22Rv1 (cell line): ENCODE measurements around the gene FBN1.

Experiments used
- CTCF ChIP-seq: fragments of 450-650 bp; IDR thresholded peaks from 2 replicates; pipeline ENCODE4 v1.5.1; 2017; ENCODE audit warnings: mild to moderate bottlenecking
- ZFX ChIP-seq: fragments of 450-650 bp; IDR thresholded peaks from 2 replicates; pipeline ENCODE4 v1.6.1; 2017; ENCODE audit warnings: antibody characterized with exemption, borderline replicate concordance

GRCh38 chr15:48693484-48693883, 48.0 kb upstream of the FBN1 start:
- TF ChIP-seq CTCF (no peak), ZFX (no peak)
